GM18526 (cell line): Measurements from ENCODE around the gene COL9A3.

ENCODE experiments used
- POLR2A ChIP-seq: IDR thresholded peaks from 3 replicates; pipeline ENCODE4 v1.6.1; 2011; ENCODE audit not compliant: insufficient read length; ENCODE audit errors: extremely low read depth

The COL9A3 gene

GRCh38 chr20:62876902-62877816, 60.3 kb downstream of the COL9A3 start:
- TF ChIP-seq POLR2A, result no peak

- TF ChIP-seq POLR2A, result no peak
Measured at GRCh38 chr20:62878244-62879038, 61.6 kb downstream of the COL9A3 start.

GRCh38 chr20:62879275-62880146, 62.7 kb downstream of the COL9A3 start:
- no peak for TF ChIP-seq POLR2A

GRCh38 chr20:62880147-62880934, 63.5 kb downstream of the COL9A3 start:
- no peak for TF ChIP-seq POLR2A

GRCh38 chr20:62880935-62881661, 64.2 kb downstream of the COL9A3 start:
- TF ChIP-seq POLR2A, result no peak

GRCh38 chr20:62881662-62882395, 65.0 kb downstream of the COL9A3 start:
- TF ChIP-seq POLR2A, result no peak

- no peak for TF ChIP-seq POLR2A
Measured at GRCh38 chr20:62882426-62882825, 65.6 kb downstream of the COL9A3 start.

GRCh38 chr20:62884556-62884955, 67.7 kb downstream of the COL9A3 start:
- no peak for TF ChIP-seq POLR2A

GRCh38 chr20:62885046-62885895, 68.4 kb downstream of the COL9A3 start:
- TF ChIP-seq POLR2A, result no peak

- TF ChIP-seq POLR2A, result no peak
Measured at GRCh38 chr20:62885896-62886708, 69.3 kb downstream of the COL9A3 start.

- TF ChIP-seq POLR2A, result no peak
Measured at GRCh38 chr20:62886709-62887058, 69.8 kb downstream of the COL9A3 start.
